ENCODE data around the gene ARSG.
A peak's percentile ranks its signal among the peaks of the same experiment; 100 is the strongest.

DNA sequence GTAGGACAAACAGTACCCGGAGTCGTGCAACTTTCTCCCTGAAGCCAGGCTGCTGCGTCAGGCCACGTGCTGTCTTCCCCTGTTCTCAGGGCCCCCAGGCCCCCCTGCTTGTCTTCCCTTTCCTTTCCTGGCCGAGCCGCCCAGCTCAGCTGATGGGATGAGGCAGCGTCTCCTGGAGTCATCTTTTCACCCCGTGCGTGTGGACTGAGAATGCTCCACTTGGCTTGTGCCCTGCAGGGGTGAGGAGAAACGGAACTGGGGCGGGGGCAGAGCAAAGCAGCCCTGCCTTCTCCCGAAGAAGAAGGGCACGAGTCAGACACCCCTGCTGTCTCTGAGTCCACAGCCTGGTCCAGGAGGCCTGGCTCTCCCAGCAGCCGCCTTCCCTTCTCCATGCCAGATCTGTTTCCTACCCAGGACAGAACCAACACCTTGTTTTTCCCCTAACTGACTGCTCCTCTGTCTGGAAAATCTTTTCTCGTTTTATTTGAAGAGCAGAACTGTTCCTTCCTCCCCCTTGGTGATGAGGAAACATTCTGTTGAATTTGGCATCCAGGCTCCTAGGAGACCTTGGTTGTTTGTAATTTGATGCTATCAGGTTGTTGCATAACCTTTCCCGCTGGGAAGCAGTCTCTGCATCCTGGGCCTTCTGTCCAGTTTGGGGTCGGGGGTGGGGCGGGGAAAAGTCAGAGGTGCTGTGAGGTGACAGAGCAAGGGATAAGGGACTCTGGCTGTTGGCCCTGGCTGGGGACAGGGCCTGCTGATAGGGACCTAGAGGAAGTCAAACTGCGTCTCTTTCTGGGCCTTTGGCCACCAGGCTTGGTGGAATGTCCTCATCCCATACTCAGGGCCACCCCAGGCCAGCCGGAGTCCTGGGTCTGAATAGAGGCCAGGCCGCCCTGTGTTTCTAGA, 87.2 kb downstream of the ARSG start:
- no peak for TF ChIP-seq RAD21 (IDR thresholded peaks at IDR 0.05; ENCODE audit: low read depth)
- no peak for TF ChIP-seq EP300 (IDR thresholded peaks at IDR 0.05; ENCODE audit: borderline replicate concordance)
- TF ChIP-seq, protein P1, sequence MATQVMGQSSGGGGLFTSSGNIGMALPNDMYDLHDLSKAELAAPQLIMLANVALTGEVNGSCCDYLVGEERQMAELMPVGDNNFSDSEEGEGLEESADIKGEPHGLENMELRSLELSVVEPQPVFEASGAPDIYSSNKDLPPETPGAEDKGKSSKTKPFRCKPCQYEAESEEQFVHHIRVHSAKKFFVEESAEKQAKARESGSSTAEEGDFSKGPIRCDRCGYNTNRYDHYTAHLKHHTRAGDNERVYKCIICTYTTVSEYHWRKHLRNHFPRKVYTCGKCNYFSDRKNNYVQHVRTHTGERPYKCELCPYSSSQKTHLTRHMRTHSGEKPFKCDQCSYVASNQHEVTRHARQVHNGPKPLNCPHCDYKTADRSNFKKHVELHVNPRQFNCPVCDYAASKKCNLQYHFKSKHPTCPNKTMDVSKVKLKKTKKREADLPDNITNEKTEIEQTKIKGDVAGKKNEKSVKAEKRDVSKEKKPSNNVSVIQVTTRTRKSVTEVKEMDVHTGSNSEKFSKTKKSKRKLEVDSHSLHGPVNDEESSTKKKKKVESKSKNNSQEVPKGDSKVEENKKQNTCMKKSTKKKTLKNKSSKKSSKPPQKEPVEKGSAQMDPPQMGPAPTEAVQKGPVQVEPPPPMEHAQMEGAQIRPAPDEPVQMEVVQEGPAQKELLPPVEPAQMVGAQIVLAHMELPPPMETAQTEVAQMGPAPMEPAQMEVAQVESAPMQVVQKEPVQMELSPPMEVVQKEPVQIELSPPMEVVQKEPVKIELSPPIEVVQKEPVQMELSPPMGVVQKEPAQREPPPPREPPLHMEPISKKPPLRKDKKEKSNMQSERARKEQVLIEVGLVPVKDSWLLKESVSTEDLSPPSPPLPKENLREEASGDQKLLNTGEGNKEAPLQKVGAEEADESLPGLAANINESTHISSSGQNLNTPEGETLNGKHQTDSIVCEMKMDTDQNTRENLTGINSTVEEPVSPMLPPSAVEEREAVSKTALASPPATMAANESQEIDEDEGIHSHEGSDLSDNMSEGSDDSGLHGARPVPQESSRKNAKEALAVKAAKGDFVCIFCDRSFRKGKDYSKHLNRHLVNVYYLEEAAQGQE (IDR thresholded peaks at IDR 0.05; ENCODE audit: low read depth): no peak
- TF ChIP-seq CREB1 (IDR thresholded peaks at IDR 0.05; ENCODE audit: low read depth): no peak
- TF ChIP-seq, protein P2, sequence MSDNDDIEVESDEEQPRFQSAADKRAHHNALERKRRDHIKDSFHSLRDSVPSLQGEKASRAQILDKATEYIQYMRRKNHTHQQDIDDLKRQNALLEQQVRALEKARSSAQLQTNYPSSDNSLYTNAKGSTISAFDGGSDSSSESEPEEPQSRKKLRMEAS (IDR thresholded peaks at IDR 0.05): no peak
- TF ChIP-seq TCF12 (IDR thresholded peaks at IDR 0.05; ENCODE audit: low read depth): no peak
- TF ChIP-seq ZBTB7A (IDR thresholded peaks at IDR 0.05; ENCODE audit: low read depth): no peak
- no peak for TF ChIP-seq TAF1 (IDR thresholded peaks at IDR 0.05; ENCODE audit: low read depth)
- TF ChIP-seq, protein P3, sequence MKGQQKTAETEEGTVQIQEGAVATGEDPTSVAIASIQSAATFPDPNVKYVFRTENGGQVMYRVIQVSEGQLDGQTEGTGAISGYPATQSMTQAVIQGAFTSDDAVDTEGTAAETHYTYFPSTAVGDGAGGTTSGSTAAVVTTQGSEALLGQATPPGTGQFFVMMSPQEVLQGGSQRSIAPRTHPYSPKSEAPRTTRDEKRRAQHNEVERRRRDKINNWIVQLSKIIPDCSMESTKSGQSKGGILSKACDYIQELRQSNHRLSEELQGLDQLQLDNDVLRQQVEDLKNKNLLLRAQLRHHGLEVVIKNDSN (IDR thresholded peaks at IDR 0.05): no peak
- peak; percentile 97 for TF ChIP-seq CEBPB (IDR thresholded peaks at IDR 0.05)
- TF ChIP-seq TEAD4 (IDR thresholded peaks at IDR 0.05): no peak
- no peak for TF ChIP-seq NFIC (IDR thresholded peaks at IDR 0.05)
- TF ChIP-seq EGR1 (IDR thresholded peaks at IDR 0.05): no peak
- no peak for TF ChIP-seq YY1 (IDR thresholded peaks at IDR 0.05; ENCODE audit: low read depth)
